GM23338 (cell line): ENCODE data around the gene FAM8A1. TPM values are rescaled to one million over a fixed set of nuclear protein-coding genes. Genes with fewer than 3 reads are reported as not detected.

Experiments used
- ATAC-seq: fragments of 200-7000 bp; cut with Tn5 transposase; 3 replicates; pipeline ENCODE4 v1.9.1; 2020
- DNase-seq: peaks from one replicate; pipeline ENCODE4 v3.0.0-alpha.2; 2015; ENCODE audit warnings: low spot score
- H2AFZ ChIP-seq: fragments of 200-600 bp; sonication (generic); 2 replicates; pipeline ENCODE4 v1.8.0; 2016; ENCODE audit warnings: antibody characterized with exemption, mild to moderate bottlenecking, moderate library complexity
- H3F3A ChIP-seq: fragments of 200-600 bp; sonication (generic); replicated peaks from 2 replicates; pipeline ENCODE4 v1.8.0; 2017; ENCODE audit warnings: antibody characterized with exemption, mixed run types, low read depth
- H3K27ac ChIP-seq: fragments of 200-600 bp; sonication (generic); 2 replicates; pipeline ENCODE4 v1.6.1; 2016; ENCODE audit warnings: low read depth
- H3K27me3 ChIP-seq: fragments of 200-600 bp; sonication (generic); 2 replicates; pipeline ENCODE4 v1.8.0; 2016; ENCODE audit warnings: mild to moderate bottlenecking, mixed run types, moderate library complexity; ENCODE audit not compliant: insufficient read depth
- H3K36me3 ChIP-seq: fragments of 200-600 bp; sonication (generic); 2 replicates; pipeline ENCODE4 v1.8.0; 2016; ENCODE audit warnings: mild to moderate bottlenecking; ENCODE audit not compliant: insufficient read depth
- H3K4me1 ChIP-seq: fragments of 200-600 bp; sonication (generic); 2 replicates; pipeline ENCODE4 v1.8.0; 2016; ENCODE audit warnings: mild to moderate bottlenecking, moderate library complexity; ENCODE audit not compliant: insufficient read depth
- H3K4me2 ChIP-seq: fragments of 200-600 bp; sonication (generic); 2 replicates; pipeline ENCODE4 v1.7.1; 2017; ENCODE audit warnings: mixed run types
- H3K4me3 ChIP-seq: fragments of 200-600 bp; sonication (generic); 2 replicates; pipeline ENCODE4 v1.6.1; 2016; ENCODE audit warnings: mixed run types
- H3K79me2 ChIP-seq: fragments of 200-600 bp; sonication (generic); replicated peaks from 2 replicates; pipeline ENCODE4 v1.8.0; 2017; ENCODE audit warnings: mild to moderate bottlenecking; ENCODE audit not compliant: insufficient read depth
- H3K9me2 ChIP-seq: fragments of 200-600 bp; sonication (generic); 2 replicates; pipeline ENCODE4 v1.8.0; 2017; ENCODE audit not compliant: insufficient read depth
- H4K20me1 ChIP-seq: fragments of 200-600 bp; sonication (generic); replicated peaks from 2 replicates; pipeline ENCODE4 v1.8.0; 2017; ENCODE audit warnings: mild to moderate bottlenecking; ENCODE audit not compliant: insufficient read depth
- H3K27ac Mint-ChIP-seq: 2 replicates; pipeline ENCODE4 v1.8.0; 2020; ENCODE audit warnings: inconsistent platforms, mild to moderate bottlenecking, moderate library complexity, mixed read lengths
- H3K27me3 Mint-ChIP-seq: 3 replicates; pipeline ENCODE4 v1.8.0; 2022; ENCODE audit warnings: low read depth, mild to moderate bottlenecking, moderate library complexity, mixed read lengths, inconsistent platforms; ENCODE audit not compliant: insufficient read depth, poor library complexity
- H3K36me3 Mint-ChIP-seq: 3 replicates; pipeline ENCODE4 v1.8.0; 2021; ENCODE audit warnings: low read depth, mild to moderate bottlenecking, inconsistent platforms, moderate library complexity, mixed read lengths
- H3K4me1 Mint-ChIP-seq: 3 replicates; pipeline ENCODE4 v1.8.0; 2020; ENCODE audit warnings: mild to moderate bottlenecking, inconsistent platforms, mixed read lengths
- H3K4me3 Mint-ChIP-seq: 3 replicates; pipeline ENCODE4 v1.8.0; 2021; ENCODE audit warnings: moderate library complexity, mild to moderate bottlenecking, inconsistent platforms, mixed read lengths
- H3K9me3 Mint-ChIP-seq: 3 replicates; pipeline ENCODE4 v1.8.0; 2020; ENCODE audit warnings: moderate library complexity, mild to moderate bottlenecking, inconsistent platforms, mixed read lengths
- CREB1 ChIP-seq: fragments of 250-450 bp; sonication (Bioruptor Pico); IDR thresholded peaks from 2 replicates; pipeline ENCODE4 v1.5.0; 2020; ENCODE audit warnings: low read depth, mild to moderate bottlenecking, moderate library complexity
- CTCF ChIP-seq, 2 experiments: fragments of 200-600 bp in 1 of 2; sonication (generic) in 1 of 2; conservative IDR thresholded peaks; 2 replicates each; pipeline versions ENCODE4 v1.5.1 to v1.6.1; 2016 to 2017; ENCODE audit warnings: antibody characterized with exemption in 2 of 2, low read depth in 2 of 2, mild to moderate bottlenecking in 2 of 2, moderate library complexity in 1 of 2
- EZH2 ChIP-seq: fragments of 200-600 bp; sonication (generic); IDR thresholded peaks from one replicate; pipeline ENCODE4 v1.8.0; 2017; ENCODE audit warnings: antibody characterized with exemption, mild to moderate bottlenecking, low read depth; ENCODE audit not compliant: unreplicated experiment
- EZH2phosphoT487 ChIP-seq: fragments of 200-600 bp; sonication (generic); IDR thresholded peaks from one replicate; pipeline ENCODE4 v1.8.1; 2018; ENCODE audit warnings: antibody characterized with exemption; ENCODE audit not compliant: unreplicated experiment
- ZNF114 ChIP-seq: fragments of 250-450 bp; sonication (Bioruptor Pico); IDR thresholded peaks from 2 replicates; pipeline ENCODE4 v1.5.0; 2020; ENCODE audit warnings: mild to moderate bottlenecking, moderate library complexity
- ZNF331 ChIP-seq: fragments of 250-450 bp; sonication (Bioruptor Pico); IDR thresholded peaks from 2 replicates; pipeline ENCODE4 v1.5.0; 2020; ENCODE audit warnings: low read depth, mild to moderate bottlenecking, moderate library complexity
- ZNF462 ChIP-seq: fragments of 250-450 bp; sonication (Bioruptor Pico); IDR thresholded peaks from 2 replicates; pipeline ENCODE4 v1.5.0; 2020; ENCODE audit warnings: mild to moderate bottlenecking, moderate library complexity
- polyA plus RNA-seq: library from polyadenylated mRNA; unstranded; fragments of >200 nt; fragmentation: Nextera tagmentation; extraction: Ambion mirVana; gene quantifications from 2 replicates; pipeline ENCODE4 v1.2.1, GENCODE V29; 2016
- total RNA-seq: library from RNA; depleted of rRNA; stranded (reverse); fragments of >200 nt; shearing (Covaris generic); gene quantifications from 2 replicates; pipeline ENCODE4 v1.2.3, GENCODE V29; 2014

The FAM8A1 gene
- total and polyA plus RNA-seq, 2 experiments from 2014 or later: 4.0 to 15.6 TPM

DNA sequence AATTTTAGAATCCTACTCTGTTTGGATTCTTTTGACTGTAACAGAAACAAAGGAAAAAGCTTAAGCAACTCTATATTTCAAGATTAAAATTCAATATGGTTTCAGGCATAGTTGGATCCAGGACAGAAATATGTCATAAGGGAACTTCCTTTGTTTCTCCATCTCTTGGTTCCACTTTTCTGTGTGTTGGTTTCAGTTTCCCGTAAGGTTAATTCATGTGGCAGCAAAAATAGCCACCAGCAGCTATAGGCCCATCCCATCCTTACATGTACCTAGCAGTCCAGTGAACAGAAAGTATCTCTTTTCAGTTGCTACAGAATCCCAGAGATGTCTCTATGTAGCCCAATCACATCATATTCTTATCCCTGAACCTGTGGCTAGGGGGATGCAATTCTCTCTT, 8.8 kb upstream of the FAM8A1 start (continued):
- no peak for TF ChIP-seq ZNF462

DNA sequence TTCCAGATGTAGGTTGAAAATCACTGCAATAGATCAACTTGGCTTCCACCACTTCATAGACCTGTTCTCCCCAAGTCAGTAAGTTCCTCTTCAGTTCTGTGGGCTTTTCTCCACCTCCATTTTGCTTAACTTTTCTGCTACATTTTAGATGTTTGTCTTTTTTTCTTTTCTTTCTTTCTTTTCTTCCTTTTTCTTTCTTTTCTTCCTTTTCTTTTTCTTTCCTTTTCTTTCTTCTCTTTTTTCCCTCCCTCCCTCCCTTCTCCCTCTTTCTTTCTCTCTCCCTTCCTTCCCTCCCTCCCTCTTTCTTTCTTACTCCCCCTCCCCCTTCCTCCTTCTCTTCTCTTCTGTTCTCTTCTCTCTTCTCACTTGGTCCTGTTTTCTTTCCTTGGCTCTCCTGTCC, 6.9 kb upstream of the FAM8A1 start:
- Mint-ChIP-seq H3K36me3 (no peaks in the 10 kb centered on the region), H3K27ac (no peak overlapping the region), H3K4me3 (no peak overlapping the region), H3K9me3 (no peaks in the 10 kb centered on the region; the same call in 2 of the 3 replicates), H3K4me1 (no peaks in the 10 kb centered on the region), H3K27me3 (peaks cover 2% of the 10 kb centered on the region)
- Histone ChIP-seq H3K4me3 (no peak overlapping the region), H3K36me3 (no peaks in the 10 kb centered on the region), H3K4me1 (no peaks in the 10 kb centered on the region), H3K27ac (no peak overlapping the region), H3K4me2 (no peak overlapping the region), H3K79me2 (no peaks in the 10 kb centered on the region), H3F3A (no peaks in the 10 kb centered on the region), H3K27me3 (no peaks in the 10 kb centered on the region), H2AFZ (no peak overlapping the region), H4K20me1 (no peaks in the 10 kb centered on the region), H3K9me2 (no peaks in the 10 kb centered on the region)
- ATAC-seq (no peak), DNase-seq (no peak)
- TF ChIP-seq ZNF462: no peak
- no peak for TF ChIP-seq ZNF114 (CRISPR knock-in tag)
- no peak for TF ChIP-seq CREB1
- TF ChIP-seq EZH2: no peak
- TF ChIP-seq CTCF (conservative IDR thresholded peaks at IDR 0.05; ENCODE audit: low read depth in 2 of 2): no peak
- TF ChIP-seq ZNF331 (CRISPR knock-in tag): no peak
- no peak for TF ChIP-seq EZH2phosphoT487
